Activated naive CD8-positive, alpha-beta T cell treated with anti-CD3 and anti-CD28 coated beads for 36 hours (primary cell): ENCODE measurements around the gene STARD3NL. TPM values are rescaled to one million over a fixed set of nuclear protein-coding genes. Genes with fewer than 3 reads are reported as not detected.

Source experiments
- DNase-seq: peaks from one replicate; pipeline ENCODE4 v3.0.0; 2021
- H3K27ac Mint-ChIP-seq: one replicate; pipeline ENCODE4 v1.8.0; 2022; ENCODE audit warnings: mild to moderate bottlenecking, moderate library complexity, mixed read lengths
- H3K27me3 Mint-ChIP-seq: one replicate; pipeline ENCODE4 v1.8.0; 2022; ENCODE audit warnings: mild to moderate bottlenecking, mixed read lengths
- H3K36me3 Mint-ChIP-seq: one replicate; pipeline ENCODE4 v1.8.0; 2021; ENCODE audit warnings: mild to moderate bottlenecking, mixed read lengths
- H3K4me1 Mint-ChIP-seq: one replicate; pipeline ENCODE4 v1.8.0; 2021; ENCODE audit warnings: mixed read lengths
- H3K4me3 Mint-ChIP-seq: one replicate; pipeline ENCODE4 v1.8.0; 2022; ENCODE audit warnings: mild to moderate bottlenecking, moderate library complexity, mixed read lengths
- H3K9me3 Mint-ChIP-seq: one replicate; pipeline ENCODE4 v1.8.0; 2022; ENCODE audit warnings: mixed read lengths
- total RNA-seq, 2 experiments: library from RNA; stranded (reverse); gene quantifications; one replicate each; pipeline ENCODE4 v1.2.3, GENCODE V29; 2021

Gene STARD3NL
- 10 to 100 TPM; 30.3 to 30.6 TPM for total RNA-seq

GRCh38 chr7:38178004-38178694 lies at the start of gene STARD3NL:
Gene STARD3NL, plus strand, starts transcription at chr7:38178245. Its CDS starts 29,260 bp downstream, at chr7:38207505.
- H3K4me1 Mint-ChIP-seq: peaks cover 43% of the 10 kb centered on the region
- no peaks in the 10 kb centered on the region for H3K36me3 Mint-ChIP-seq
- peak within 1 kb of the TSS; percentile 92 for H3K27ac Mint-ChIP-seq
- DNase-seq: peak; percentile 88
- peak within 1 kb of the TSS; percentile 97 for H3K4me3 Mint-ChIP-seq
- no peaks in the 10 kb centered on the region for H3K9me3 Mint-ChIP-seq
- H3K27me3 Mint-ChIP-seq: peaks cover 13% of the 10 kb centered on the region

- no peak for DNase-seq
- H3K9me3 Mint-ChIP-seq: no peaks in the 10 kb centered on the region
- H3K36me3 Mint-ChIP-seq: no peaks in the 10 kb centered on the region
- H3K4me3 Mint-ChIP-seq: no peak overlapping the region
- H3K27ac Mint-ChIP-seq: no peak overlapping the region
- peaks cover 9% of the 10 kb centered on the region for H3K4me1 Mint-ChIP-seq
- peaks cover 11% of the 10 kb centered on the region for H3K27me3 Mint-ChIP-seq
Observed at GRCh38 chr7:38129162-38129561, 48.9 kb upstream of the STARD3NL start.

- Mint-ChIP-seq H3K27me3 (peaks cover 15% of the 10 kb centered on the region), H3K27ac (no peak overlapping the region), H3K36me3 (no peaks in the 10 kb centered on the region)
Observed at GRCh38 chr7:38129579-38129978, 48.5 kb upstream of the STARD3NL start.

GRCh38 chr7:38138171-38138570 lies 39.9 kb upstream of the STARD3NL start:
- Mint-ChIP-seq H3K9me3 (no peaks in the 10 kb centered on the region), H3K27me3 (peaks cover 13% of the 10 kb centered on the region), H3K4me1 (no peaks in the 10 kb centered on the region), H3K36me3 (no peaks in the 10 kb centered on the region), H3K4me3 (no peak overlapping the region), H3K27ac (no peak overlapping the region)
- DNase-seq: no peak

More at GRCh38 chr7:38129579-38129978, 48.5 kb upstream of the STARD3NL start:
- H3K4me1 Mint-ChIP-seq: peaks cover 9% of the 10 kb centered on the region
- no peak overlapping the region for H3K4me3 Mint-ChIP-seq
- no peaks in the 10 kb centered on the region for H3K9me3 Mint-ChIP-seq
- DNase-seq: no peak

GRCh38 chr7:38141187-38141586 lies 36.9 kb upstream of the STARD3NL start:
- Mint-ChIP-seq H3K27me3 (peaks cover 4% of the 10 kb centered on the region), H3K36me3 (no peaks in the 10 kb centered on the region), H3K4me1 (no peaks in the 10 kb centered on the region), H3K27ac (no peak overlapping the region), H3K4me3 (no peak overlapping the region), H3K9me3 (no peaks in the 10 kb centered on the region)
- DNase-seq: no peak

GRCh38 chr7:38142736-38143135 lies 35.3 kb upstream of the STARD3NL start:
- Mint-ChIP-seq H3K27ac (no peak overlapping the region), H3K27me3 (no peaks in the 10 kb centered on the region), H3K36me3 (no peaks in the 10 kb centered on the region), H3K4me3 (no peak overlapping the region), H3K4me1 (no peaks in the 10 kb centered on the region), H3K9me3 (no peaks in the 10 kb centered on the region)
- DNase-seq: no peak

GRCh38 chr7:38147005-38147404 lies 31.0 kb upstream of the STARD3NL start:
- Mint-ChIP-seq H3K27me3 (no peaks in the 10 kb centered on the region), H3K9me3 (no peaks in the 10 kb centered on the region), H3K4me1 (no peaks in the 10 kb centered on the region)

GRCh38 chr7:38151556-38151955 lies 26.5 kb upstream of the STARD3NL start:
- H3K36me3 Mint-ChIP-seq: peaks cover 2% of the 10 kb centered on the region
- DNase-seq: no peak
- H3K27ac Mint-ChIP-seq: no peak overlapping the region
- H3K4me3 Mint-ChIP-seq: no peak overlapping the region
- H3K27me3 Mint-ChIP-seq: peaks cover 6% of the 10 kb centered on the region
- H3K9me3 Mint-ChIP-seq: peaks cover 5% of the 10 kb centered on the region
- no peaks in the 10 kb centered on the region for H3K4me1 Mint-ChIP-seq

More at GRCh38 chr7:38147005-38147404, 31.0 kb upstream of the STARD3NL start:
- DNase-seq: no peak
- H3K36me3 Mint-ChIP-seq: no peaks in the 10 kb centered on the region
- H3K4me3 Mint-ChIP-seq: no peak overlapping the region
- H3K27ac Mint-ChIP-seq: no peak overlapping the region

GRCh38 chr7:38153515-38153914 lies 24.5 kb upstream of the STARD3NL start:
- Mint-ChIP-seq H3K4me1 (no peaks in the 10 kb centered on the region), H3K27me3 (peaks cover 6% of the 10 kb centered on the region), H3K4me3 (no peak overlapping the region), H3K9me3 (peaks cover 5% of the 10 kb centered on the region), H3K27ac (no peak overlapping the region), H3K36me3 (peaks cover 2% of the 10 kb centered on the region)
- DNase-seq: no peak

- no peaks in the 10 kb centered on the region for H3K4me1 Mint-ChIP-seq
- no peak for DNase-seq
- H3K27me3 Mint-ChIP-seq: peaks cover 6% of the 10 kb centered on the region
- H3K9me3 Mint-ChIP-seq: peaks cover 5% of the 10 kb centered on the region
- no peak overlapping the region for H3K27ac Mint-ChIP-seq
- H3K36me3 Mint-ChIP-seq: peaks cover 2% of the 10 kb centered on the region
- no peak overlapping the region for H3K4me3 Mint-ChIP-seq
Observed at GRCh38 chr7:38154278-38154677, 23.8 kb upstream of the STARD3NL start.

- Mint-ChIP-seq H3K27ac (no peak overlapping the region), H3K27me3 (peaks cover 19% of the 10 kb centered on the region), H3K36me3 (peaks cover 2% of the 10 kb centered on the region)
Observed at GRCh38 chr7:38160003-38160571, 18.0 kb upstream of the STARD3NL start.

GRCh38 chr7:38162036-38162435 lies 16.0 kb upstream of the STARD3NL start:
- Mint-ChIP-seq H3K4me1 (peaks cover 2% of the 10 kb centered on the region), H3K4me3 (no peak overlapping the region), H3K27me3 (peaks cover 21% of the 10 kb centered on the region), H3K9me3 (no peaks in the 10 kb centered on the region), H3K27ac (no peak overlapping the region), H3K36me3 (no peaks in the 10 kb centered on the region)
- DNase-seq: no peak

More at GRCh38 chr7:38160003-38160571, 18.0 kb upstream of the STARD3NL start:
- H3K9me3 Mint-ChIP-seq: peaks cover 5% of the 10 kb centered on the region
- H3K4me3 Mint-ChIP-seq: no peak overlapping the region
- no peak for DNase-seq
- H3K4me1 Mint-ChIP-seq: peaks cover 2% of the 10 kb centered on the region

- H3K27ac Mint-ChIP-seq: no peak overlapping the region
- H3K27me3 Mint-ChIP-seq: peaks cover 21% of the 10 kb centered on the region
- H3K9me3 Mint-ChIP-seq: no peaks in the 10 kb centered on the region
- DNase-seq: no peak
- H3K36me3 Mint-ChIP-seq: no peaks in the 10 kb centered on the region
- no peak overlapping the region for H3K4me3 Mint-ChIP-seq
- H3K4me1 Mint-ChIP-seq: peaks cover 13% of the 10 kb centered on the region
Observed at GRCh38 chr7:38163671-38164070, 14.4 kb upstream of the STARD3NL start.

- DNase-seq: no peak
- H3K36me3 Mint-ChIP-seq: peaks cover 4% of the 10 kb centered on the region
- no peak overlapping the region for H3K27ac Mint-ChIP-seq
- peaks cover 30% of the 10 kb centered on the region for H3K4me1 Mint-ChIP-seq
- peaks cover 22% of the 10 kb centered on the region for H3K27me3 Mint-ChIP-seq
- peaks cover 2% of the 10 kb centered on the region for H3K9me3 Mint-ChIP-seq
- H3K4me3 Mint-ChIP-seq: no peak overlapping the region
Observed at GRCh38 chr7:38168890-38169570, 9.0 kb upstream of the STARD3NL start.

- H3K27ac Mint-ChIP-seq: no peak overlapping the region
- H3K9me3 Mint-ChIP-seq: peaks cover 2% of the 10 kb centered on the region
- no peak for DNase-seq
- H3K36me3 Mint-ChIP-seq: peaks cover 4% of the 10 kb centered on the region
- H3K4me1 Mint-ChIP-seq: peaks cover 35% of the 10 kb centered on the region
- H3K27me3 Mint-ChIP-seq: peaks cover 27% of the 10 kb centered on the region
- H3K4me3 Mint-ChIP-seq: no peak overlapping the region
Observed at GRCh38 chr7:38169847-38170246, 8.2 kb upstream of the STARD3NL start.
